GM12878 (cell line): Measurements from ENCODE around the gene RAD51B. TPM values are rescaled to one million over a fixed set of nuclear protein-coding genes. Genes with fewer than 3 reads are reported as not detected.

ENCODE experiments used
- ATAC-seq: fragments of 200-7000 bp; cut with Tn5 transposase; 3 replicates; pipeline ENCODE4 v1.9.1; 2020; ENCODE audit warnings: mild to moderate bottlenecking, moderate library complexity
- BruUV-seq: library from RNA; stranded (reverse); fragments of 400-500 nt; replicated peaks from 2 replicates; lab custom pipeline; 2021; lab: Mats Ljungman, UMichigan
- CTCF ChIA-PET: fragments of 300-600 bp; sonication (Branson Sonifier 250); formaldehyde crosslinking; extraction: SDS; loops from one replicate; lab custom pipeline; 2021; ENCODE audit warnings: inconsistent platforms; lab: Yijun Ruan, JAX
- POLR2A ChIA-PET: fragments of 350-600 bp; formaldehyde crosslinking; extraction: SDS; loops from one replicate; lab custom pipeline; 2021; ENCODE audit warnings: inconsistent platforms; lab: Charles Lee
- RAD21 ChIA-PET: fragments of 300-600 bp; sonication (Branson Sonifier 250); formaldehyde crosslinking; loops from one replicate; lab custom pipeline; 2023; ENCODE audit warnings: antibody characterized with exemption; ENCODE audit not compliant: unreplicated experiment; lab: Charles Lee
- SMC1A ChIA-PET: fragments of 300-600 bp; sonication (Branson Sonifier 250); formaldehyde crosslinking; loops from one replicate; lab custom pipeline; 2023; ENCODE audit not compliant: unreplicated experiment, uncharacterized antibody; lab: Charles Lee
- DNase-seq: peaks from one replicate; pipeline ENCODE4 v3.0.0-alpha.2; 2011; ENCODE audit warnings: low read depth, low spot score
- FAIRE-seq: peaks from 3 replicates; lab custom pipeline; 2011; peaks lifted over from hg19 to GRCh38; lab: Jason Lieb, UNC
- H2AFZ ChIP-seq: 2 replicates; pipeline ENCODE4 v1.6.0; 2011; ENCODE audit warnings: low read depth, low read length, control low read depth; ENCODE audit not compliant: control insufficient read depth
- H3K27ac ChIP-seq: 2 replicates; pipeline ENCODE4 v1.5.1; 2011; ENCODE audit warnings: control low read depth; ENCODE audit not compliant: control insufficient read depth, insufficient read depth
- H3K27me3 ChIP-seq, 2 experiments: replicated peaks in 1 of 2; 2 replicates each; pipeline versions ENCODE4 v1.6.0 to v1.6.1; 2011; ENCODE audit warnings: low read length in 1 of 2; ENCODE audit not compliant: control insufficient read depth in 2 of 2, insufficient read depth in 2 of 2
- H3K36me3 ChIP-seq, 2 experiments: 2 replicates each; pipeline ENCODE4 v1.5.1; 2011; ENCODE audit warnings: low read length in 1 of 2; ENCODE audit not compliant: control insufficient read depth in 2 of 2, insufficient read depth in 2 of 2
- H3K4me1 ChIP-seq: 2 replicates; pipeline ENCODE4 v1.6.1; 2011; ENCODE audit warnings: mild to moderate bottlenecking, low read length, moderate library complexity, mixed read lengths; ENCODE audit not compliant: control insufficient read depth, insufficient read depth
- H3K4me2 ChIP-seq: 2 replicates; pipeline ENCODE4 v1.6.0; 2011; ENCODE audit warnings: control low read depth; ENCODE audit not compliant: control insufficient read depth, insufficient read depth
- H3K4me3 ChIP-seq: fragments of 200-600 bp; sonication (generic); 2 replicates; pipeline ENCODE4 v1.5.1; 2016
- H3K79me2 ChIP-seq: 2 replicates; pipeline ENCODE4 v1.6.0; 2011; ENCODE audit warnings: low read length; ENCODE audit not compliant: control insufficient read depth, insufficient read depth
- H3K9ac ChIP-seq: 2 replicates; pipeline ENCODE4 v1.8.0; 2011; ENCODE audit warnings: low read length, control low read depth, mixed read lengths; ENCODE audit not compliant: control insufficient read depth, insufficient read depth
- H3K9me3 ChIP-seq: replicated peaks from 3 replicates; pipeline ENCODE4 v1.5.1; 2011; ENCODE audit warnings: mild to moderate bottlenecking, low read length; ENCODE audit not compliant: control insufficient read depth, insufficient read depth
- H4K20me1 ChIP-seq: 2 replicates; pipeline ENCODE4 v1.6.0; 2011; ENCODE audit not compliant: control insufficient read depth, insufficient read depth
- BCL11A ChIP-seq: IDR thresholded peaks from 2 replicates; pipeline ENCODE4 v1.6.1; 2011; ENCODE audit warnings: low read depth, low read length
- CHD2 ChIP-seq: IDR thresholded peaks from 2 replicates; pipeline ENCODE4 v1.6.1; 2011; ENCODE audit warnings: low read depth, low read length, improper control_type of control experiment, borderline replicate concordance
- EP300 ChIP-seq, 2 experiments: fragments of 150-350 bp in 1 of 2; IDR thresholded peaks; 2 replicates each; pipeline ENCODE4 v1.6.1; 2011 to 2012; ENCODE audit warnings: low read depth in 2 of 2, low read length in 2 of 2, borderline replicate concordance in 1 of 2, improper control_type of control experiment in 1 of 2, inconsistent platforms in 1 of 2; ENCODE audit not compliant: control insufficient read depth in 1 of 2
- HDAC6 ChIP-seq: fragments of 200-600 bp; sonication (generic); IDR thresholded peaks from one replicate; pipeline ENCODE4 v1.8.0; 2017; ENCODE audit warnings: antibody characterized with exemption; ENCODE audit not compliant: unreplicated experiment
- KDM1A ChIP-seq: fragments of 200-600 bp; sonication (generic); IDR thresholded peaks from 2 replicates; pipeline ENCODE4 v1.6.1; 2016; ENCODE audit warnings: borderline replicate concordance
- MYC ChIP-seq: IDR thresholded peaks from 2 replicates; pipeline ENCODE4 v1.6.1; 2011; ENCODE audit warnings: mild to moderate bottlenecking, low read length, moderate library complexity, inconsistent platforms; ENCODE audit not compliant: insufficient read depth, insufficient replicate concordance, insufficient read length, severe bottlenecking
- SMC3 ChIP-seq: IDR thresholded peaks from 2 replicates; pipeline ENCODE4 v1.6.1; 2011; ENCODE audit warnings: low read length, improper control_type of control experiment, borderline replicate concordance
- TBL1XR1 ChIP-seq: IDR thresholded peaks from 2 replicates; pipeline ENCODE4 v1.6.1; 2012; ENCODE audit warnings: low read depth, low read length, improper control_type of control experiment
- YY1 ChIP-seq: IDR thresholded peaks from 2 replicates; pipeline ENCODE4 v1.6.1; 2011; ENCODE audit warnings: low read depth, mild to moderate bottlenecking, low read length
- ZNF384 ChIP-seq: IDR thresholded peaks from 2 replicates; pipeline ENCODE4 v1.6.1; 2012; ENCODE audit warnings: low read depth, mild to moderate bottlenecking, low read length, improper control_type of control experiment, borderline replicate concordance
- WGBS: methylation state at CpG from one replicate; pipeline ENCODE4 v1.1.6; 2016; ENCODE audit warnings: low lambda C conversion rate; ENCODE audit not compliant: insufficient replicate concordance, insufficient coverage; ENCODE audit errors: missing lambda C conversion rate; 5-methylcytosine and 5-hydroxymethylcytosine counted together
- in situ Hi-C: fragments of 300-500 bp; cut with MboI; formaldehyde crosslinking; loops from 9 replicates; pipeline ENCODE4 v1.14.3; 2018; ENCODE audit warnings: mixed read lengths
- intact Hi-C: fragments of 100-400 bp; cut with micrococcal nuclease; formaldehyde crosslinking; loops from one replicate; pipeline ENCODE4 v1.14.2; 2022; ENCODE audit not compliant: unreplicated experiment
- polyA plus RNA-seq, 11 experiments: library from polyadenylated mRNA; depleted of rRNA in 4 of 11; unstranded in 6 of 11; stranded (reverse) in 5 of 11; fragments of >200 nt; fragmentation: Nextera tagmentation in 4 of 11; fragmentation: Illumina TruSeq in 1 of 11; extraction: Ambion mirVana in 4 of 11; extraction: Trizol in 1 of 11; gene quantifications; 1 replicate in 1 of 11; 2 replicates in 10 of 11; pipeline versions ENCODE4 v1.2.1 to v1.2.3, GENCODE V29; 2011 to 2016; ENCODE audit warnings: inconsistent platforms in 2 of 11, missing spikeins in 2 of 11, low read depth in 1 of 11
- total RNA-seq, 4 experiments: library from RNA; depleted of rRNA in 3 of 4; stranded (reverse); fragments of >200 nt in 3 of 4; fragmentation: Illumina TruSeq in 1 of 4; extraction: Trizol in 1 of 4; gene quantifications; 2 replicates each; pipeline versions ENCODE4 v1.2.1 to v1.2.3, GENCODE V29; 2013 to 2021
- TF ChIP-seq, protein P1 (sequence below): IDR thresholded peaks from 2 replicates; pipeline ENCODE4 v1.6.1; 2011; ENCODE audit warnings: borderline replicate concordance, low read depth, mild to moderate bottlenecking, moderate library complexity, low read length; ENCODE audit not compliant: insufficient read depth, poor library complexity, severe bottlenecking
- TF ChIP-seq, protein P2 (sequence below): fragments of 450-650 bp; IDR thresholded peaks from 2 replicates; pipeline ENCODE4 v1.6.1; 2017; ENCODE audit warnings: antibody characterized with exemption, mild to moderate bottlenecking, moderate library complexity
- TF ChIP-seq, protein P3 (sequence below), 3 experiments: IDR thresholded peaks in 2 of 3; conservative IDR thresholded peaks in 1 of 3; 2 replicates each; pipeline ENCODE4 v1.5.1; 2011; ENCODE audit warnings: low read depth in 3 of 3, low read length in 3 of 3, mild to moderate bottlenecking in 3 of 3, control low read depth in 2 of 3, moderate library complexity in 2 of 3, inconsistent platforms in 1 of 3, mixed read lengths in 1 of 3; ENCODE audit not compliant: control insufficient read depth in 2 of 3, insufficient read depth in 1 of 3; ENCODE audit errors: extremely low read depth in 1 of 3
- TF ChIP-seq, protein P4 (sequence below): IDR thresholded peaks from 2 replicates; pipeline ENCODE4 v1.6.1; 2011; ENCODE audit warnings: borderline replicate concordance, low read depth, mild to moderate bottlenecking, moderate library complexity, mixed read lengths, low read length; ENCODE audit not compliant: insufficient read depth; ENCODE audit errors: extremely low read length

RAD51B gene
- total and polyA plus RNA-seq, 10 of the 15 experiments (the other 5 are each of a cell fraction or from before 2014, with no cell fraction given), result 9.8 to 26.8 (median 21.3) TPM

DNA sequence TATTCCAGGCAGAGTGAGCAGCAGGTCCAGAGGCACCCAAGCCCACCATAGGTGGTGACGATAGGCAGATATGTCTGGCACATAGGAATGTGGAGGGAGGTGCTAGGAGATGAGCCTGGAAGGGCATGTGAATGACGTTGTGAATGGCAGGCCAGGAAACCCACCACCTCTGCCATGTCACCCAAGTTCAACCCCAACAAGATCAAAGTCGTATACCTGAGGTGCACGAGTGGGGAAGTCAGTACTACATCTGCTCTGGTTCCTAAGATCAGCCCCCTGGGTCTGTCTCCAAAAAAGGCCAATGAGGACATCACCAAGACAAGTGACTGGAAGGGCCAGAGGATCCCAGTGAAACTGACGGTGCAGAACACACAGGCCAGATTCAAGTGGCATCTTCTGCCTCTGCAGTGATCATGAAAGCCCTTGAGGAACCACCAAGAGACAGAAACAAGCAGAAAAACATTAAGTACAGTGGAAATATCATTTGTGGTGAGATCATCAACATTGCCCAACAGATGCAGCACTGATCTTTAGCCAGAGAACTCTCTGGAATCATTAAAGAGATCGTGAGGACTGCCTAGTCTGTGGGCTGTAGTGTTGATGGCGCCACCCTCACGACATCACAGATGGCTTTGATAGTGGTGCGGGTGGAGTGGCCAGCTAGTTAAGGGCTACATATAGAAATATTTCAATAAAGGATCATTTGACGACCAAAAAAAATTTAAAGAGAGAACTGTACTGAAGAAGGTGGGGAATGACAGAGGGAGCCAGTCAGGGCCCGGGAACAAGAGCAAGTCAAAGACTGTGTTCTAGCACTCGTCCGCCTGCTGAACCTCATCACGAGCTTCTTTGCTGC lies 873.6 kb downstream of the RAD51B start:
- Histone ChIP-seq H3K9me3 (peaks cover 1% of the 10 kb centered on the region; the same call in 1 of the 3 replicates), H3K27ac (no peak overlapping the region), H3K79me2 (no peaks in the 10 kb centered on the region), H3K27me3 (no peaks in the 10 kb centered on the region), H3K36me3 (no peaks in the 10 kb centered on the region), H2AFZ (no peak overlapping the region), H3K4me1 (peaks cover 28% of the 10 kb centered on the region), H3K9ac (no peak overlapping the region), H4K20me1 (no peaks in the 10 kb centered on the region), H3K4me3 (no peak overlapping the region), H3K4me2 (no peak overlapping the region)
- POLR2A ChIA-PET, result interaction anchor here (0.9 kb wide), 1 partner anchor 8 kb away, joined by 3 read pairs; no protein-coding TSS in a partner anchor
- SMC1A ChIA-PET, result interaction anchor here (1.0 to 3.3 kb wide), 4 partner anchors 8 to 30 kb away, joined by 3 to 24 read pairs (median 6); no protein-coding TSS in a partner anchor
- ATAC-seq, result no peak
- RAD21 ChIA-PET, result interaction anchor here (0.8 kb wide), 1 partner anchor 97 kb away, joined by 3 read pairs; no protein-coding TSS in a partner anchor
- no TSS peak for BruUV-seq
- DNase-seq, result no peak
- intact Hi-C loops, result no loop called here
- 79% methylated on average over 14 of the region's 14 CpGs for WGBS
- CTCF ChIA-PET, result interaction anchor here (1.3 kb wide), 1 partner anchor 15 kb away, joined by 3 read pairs; no protein-coding TSS in a partner anchor
- FAIRE-seq, result no peak
- in situ Hi-C loops, result no loop called here
- no peak for TF ChIP-seq KDM1A
- TF ChIP-seq, protein P1, sequence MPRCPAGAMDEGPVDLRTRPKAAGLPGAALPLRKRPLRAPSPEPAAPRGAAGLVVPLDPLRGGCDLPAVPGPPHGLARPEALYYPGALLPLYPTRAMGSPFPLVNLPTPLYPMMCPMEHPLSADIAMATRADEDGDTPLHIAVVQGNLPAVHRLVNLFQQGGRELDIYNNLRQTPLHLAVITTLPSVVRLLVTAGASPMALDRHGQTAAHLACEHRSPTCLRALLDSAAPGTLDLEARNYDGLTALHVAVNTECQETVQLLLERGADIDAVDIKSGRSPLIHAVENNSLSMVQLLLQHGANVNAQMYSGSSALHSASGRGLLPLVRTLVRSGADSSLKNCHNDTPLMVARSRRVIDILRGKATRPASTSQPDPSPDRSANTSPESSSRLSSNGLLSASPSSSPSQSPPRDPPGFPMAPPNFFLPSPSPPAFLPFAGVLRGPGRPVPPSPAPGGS, result no peak
- TF ChIP-seq CHD2, result no peak
- no peak for TF ChIP-seq SMC3
- no peak for TF ChIP-seq YY1
- no peak for TF ChIP-seq MYC
- TF ChIP-seq, protein P2, sequence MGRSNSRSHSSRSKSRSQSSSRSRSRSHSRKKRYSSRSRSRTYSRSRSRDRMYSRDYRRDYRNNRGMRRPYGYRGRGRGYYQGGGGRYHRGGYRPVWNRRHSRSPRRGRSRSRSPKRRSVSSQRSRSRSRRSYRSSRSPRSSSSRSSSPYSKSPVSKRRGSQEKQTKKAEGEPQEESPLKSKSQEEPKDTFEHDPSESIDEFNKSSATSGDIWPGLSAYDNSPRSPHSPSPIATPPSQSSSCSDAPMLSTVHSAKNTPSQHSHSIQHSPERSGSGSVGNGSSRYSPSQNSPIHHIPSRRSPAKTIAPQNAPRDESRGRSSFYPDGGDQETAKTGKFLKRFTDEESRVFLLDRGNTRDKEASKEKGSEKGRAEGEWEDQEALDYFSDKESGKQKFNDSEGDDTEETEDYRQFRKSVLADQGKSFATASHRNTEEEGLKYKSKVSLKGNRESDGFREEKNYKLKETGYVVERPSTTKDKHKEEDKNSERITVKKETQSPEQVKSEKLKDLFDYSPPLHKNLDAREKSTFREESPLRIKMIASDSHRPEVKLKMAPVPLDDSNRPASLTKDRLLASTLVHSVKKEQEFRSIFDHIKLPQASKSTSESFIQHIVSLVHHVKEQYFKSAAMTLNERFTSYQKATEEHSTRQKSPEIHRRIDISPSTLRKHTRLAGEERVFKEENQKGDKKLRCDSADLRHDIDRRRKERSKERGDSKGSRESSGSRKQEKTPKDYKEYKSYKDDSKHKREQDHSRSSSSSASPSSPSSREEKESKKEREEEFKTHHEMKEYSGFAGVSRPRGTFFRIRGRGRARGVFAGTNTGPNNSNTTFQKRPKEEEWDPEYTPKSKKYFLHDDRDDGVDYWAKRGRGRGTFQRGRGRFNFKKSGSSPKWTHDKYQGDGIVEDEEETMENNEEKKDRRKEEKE, result no peak
- TF ChIP-seq ZNF384, result no peak
- TF ChIP-seq HDAC6, result no peak
- TF ChIP-seq, protein P3, sequence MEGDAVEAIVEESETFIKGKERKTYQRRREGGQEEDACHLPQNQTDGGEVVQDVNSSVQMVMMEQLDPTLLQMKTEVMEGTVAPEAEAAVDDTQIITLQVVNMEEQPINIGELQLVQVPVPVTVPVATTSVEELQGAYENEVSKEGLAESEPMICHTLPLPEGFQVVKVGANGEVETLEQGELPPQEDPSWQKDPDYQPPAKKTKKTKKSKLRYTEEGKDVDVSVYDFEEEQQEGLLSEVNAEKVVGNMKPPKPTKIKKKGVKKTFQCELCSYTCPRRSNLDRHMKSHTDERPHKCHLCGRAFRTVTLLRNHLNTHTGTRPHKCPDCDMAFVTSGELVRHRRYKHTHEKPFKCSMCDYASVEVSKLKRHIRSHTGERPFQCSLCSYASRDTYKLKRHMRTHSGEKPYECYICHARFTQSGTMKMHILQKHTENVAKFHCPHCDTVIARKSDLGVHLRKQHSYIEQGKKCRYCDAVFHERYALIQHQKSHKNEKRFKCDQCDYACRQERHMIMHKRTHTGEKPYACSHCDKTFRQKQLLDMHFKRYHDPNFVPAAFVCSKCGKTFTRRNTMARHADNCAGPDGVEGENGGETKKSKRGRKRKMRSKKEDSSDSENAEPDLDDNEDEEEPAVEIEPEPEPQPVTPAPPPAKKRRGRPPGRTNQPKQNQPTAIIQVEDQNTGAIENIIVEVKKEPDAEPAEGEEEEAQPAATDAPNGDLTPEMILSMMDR (IDR thresholded peaks at IDR 0.05 in 2 of 3, conservative IDR thresholded peaks at IDR 0.05 in 1 of 3; ENCODE audit: control insufficient read depth in 2 of 3, extremely low read depth in 1 of 3, insufficient read depth in 1 of 3, low read depth in 3 of 3, low read length in 3 of 3), result no peak
- no peak for TF ChIP-seq TBL1XR1
- TF ChIP-seq, protein P4, sequence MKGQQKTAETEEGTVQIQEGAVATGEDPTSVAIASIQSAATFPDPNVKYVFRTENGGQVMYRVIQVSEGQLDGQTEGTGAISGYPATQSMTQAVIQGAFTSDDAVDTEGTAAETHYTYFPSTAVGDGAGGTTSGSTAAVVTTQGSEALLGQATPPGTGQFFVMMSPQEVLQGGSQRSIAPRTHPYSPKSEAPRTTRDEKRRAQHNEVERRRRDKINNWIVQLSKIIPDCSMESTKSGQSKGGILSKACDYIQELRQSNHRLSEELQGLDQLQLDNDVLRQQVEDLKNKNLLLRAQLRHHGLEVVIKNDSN, result no peak
- TF ChIP-seq BCL11A, result no peak
- no peak for TF ChIP-seq EP300 (IDR thresholded peaks at IDR 0.05; ENCODE audit: borderline replicate concordance in 1 of 2, control insufficient read depth in 1 of 2, low read depth in 2 of 2, low read length in 2 of 2)
